K562 (cell line): Measurements from ENCODE around the gene DPP4. TPM values are rescaled to one million over a fixed set of nuclear protein-coding genes. Genes with fewer than 3 reads are reported as not detected.

Experiments
- AFF4 ChIP-seq: sonication (generic); formaldehyde crosslinking; IDR thresholded peaks from 2 replicates; pipeline ENCODE4 v1.8.0; 2023; ENCODE audit warnings: mild to moderate bottlenecking, missing genetic modification reagents
- CREB3L1 ChIP-seq: fragments of 450-650 bp; IDR thresholded peaks from 2 replicates; pipeline ENCODE4 v1.6.1; 2014; ENCODE audit warnings: low read depth, mild to moderate bottlenecking, moderate library complexity, borderline replicate concordance
- E2F3 ChIP-seq: fragments of 250-450 bp; sonication (Bioruptor Pico); IDR thresholded peaks from 2 replicates; pipeline ENCODE4 v1.4.0; 2020; ENCODE audit warnings: mild to moderate bottlenecking
- ZFP1 ChIP-seq: fragments of 450-650 bp; formaldehyde crosslinking; IDR thresholded peaks from 2 replicates; pipeline ENCODE4 v1.4.0; 2020; ENCODE audit warnings: mild to moderate bottlenecking, mixed read lengths
- polyA plus RNA-seq, 8 experiments: library from polyadenylated mRNA; depleted of rRNA in 4 of 8; stranded (reverse) in 5 of 8; unstranded in 3 of 8; fragments of >200 nt; fragmentation: Nextera tagmentation in 2 of 8; fragmentation: Illumina TruSeq in 1 of 8; extraction: Ambion mirVana in 2 of 8; extraction: Trizol in 1 of 8; gene quantifications; 2 replicates each; pipeline versions ENCODE4 v1.2.1 to v1.2.3, GENCODE V29; 2011 to 2014; ENCODE audit warnings: inconsistent platforms in 1 of 8, missing spikeins in 1 of 8
- total RNA-seq, 7 experiments: library from RNA; depleted of rRNA in 6 of 7; stranded (reverse); fragments of >200 nt in 6 of 7; fragmentation: Illumina TruSeq in 2 of 7; extraction: Trizol in 2 of 7; gene quantifications; 2 replicates each; pipeline versions ENCODE4 v1.2.1 to v1.2.3, GENCODE V29; 2011 to 2021; ENCODE audit warnings: low replicate concordance in 1 of 7

The DPP4 gene
- total and polyA plus RNA-seq, 9 of the 15 experiments (the other 6 are each of a cell fraction or from before 2014, with no cell fraction given) = 0.11 TPM; not detected in 8

DNA sequence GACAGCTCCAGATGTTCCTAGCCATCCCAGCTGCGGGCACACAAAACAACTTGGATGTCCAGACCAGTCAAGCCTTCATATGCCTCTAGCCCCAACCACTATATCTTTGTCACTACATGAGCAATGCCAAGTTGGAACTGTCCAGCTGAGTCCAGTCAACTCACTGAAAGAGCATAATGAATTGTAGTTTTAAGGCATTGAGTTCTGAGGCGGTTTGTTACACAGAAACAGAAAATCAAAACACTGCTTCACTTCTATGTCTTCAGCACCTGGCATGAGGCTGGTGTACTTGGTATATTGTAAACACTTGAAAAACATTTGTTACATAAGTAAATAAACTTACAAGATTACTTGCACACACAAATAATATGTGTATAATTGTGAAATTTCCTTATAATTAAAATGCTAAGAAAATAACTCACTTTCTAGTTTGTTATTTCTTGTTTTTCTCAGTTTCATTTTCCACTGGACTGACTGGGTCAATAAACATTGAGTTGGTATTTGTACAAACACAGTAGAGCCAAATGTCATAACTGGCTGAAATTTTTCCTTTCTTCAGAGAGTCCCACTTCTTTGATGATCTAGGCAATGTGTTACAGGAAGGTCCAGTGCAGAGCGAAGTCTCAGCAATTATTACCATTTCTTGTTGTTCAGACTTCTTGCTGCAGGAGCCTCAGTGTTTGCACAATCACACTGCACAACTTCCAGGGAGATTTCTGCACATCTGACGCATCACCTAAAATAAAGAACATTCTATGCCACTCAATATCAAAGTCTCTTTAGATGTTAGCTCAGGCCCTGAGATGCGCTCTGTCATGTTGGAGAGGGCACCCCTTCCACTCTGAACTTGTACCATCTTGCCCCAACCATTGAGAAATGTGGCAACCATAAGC lies 38.2 kb upstream of the DPP4 start (continued):
- no peak for TF ChIP-seq CREB3L1
- no peak for TF ChIP-seq AFF4 (CRISPR knock-in tag)
- TF ChIP-seq ZFP1 (CRISPR knock-in tag) = no peak
- TF ChIP-seq E2F3 (CRISPR knock-in tag) = no peak
